Stimulated activated memory B cell treated with anti-CD40 and anti-IgM and Interleukin-4, amounts not matched to agents 10 μg/mL and 1 μg/mL and 100 μg/mL, for 72 hours (primary cell): ENCODE data around the gene CRK.
A peak's percentile ranks its signal among the peaks of the same experiment; 100 is the strongest.

Experiments
- ATAC-seq: fragments of 150-1000 bp; cut with Tn5 transposase; 2 replicates; pipeline ENCODE4 v1.10.0; 2021
- H3K27ac Mint-ChIP-seq: one replicate; pipeline ENCODE4 v1.8.0; 2022; ENCODE audit warnings: mild to moderate bottlenecking, mixed read lengths
- H3K27me3 Mint-ChIP-seq: one replicate; pipeline ENCODE4 v1.8.0; 2022; ENCODE audit warnings: mixed read lengths
- H3K36me3 Mint-ChIP-seq: one replicate; pipeline ENCODE4 v1.8.0; 2022; ENCODE audit warnings: mixed read lengths
- H3K4me1 Mint-ChIP-seq: one replicate; pipeline ENCODE4 v1.8.0; 2022; ENCODE audit warnings: mixed read lengths
- H3K4me3 Mint-ChIP-seq: one replicate; pipeline ENCODE4 v1.8.0; 2022; ENCODE audit warnings: mild to moderate bottlenecking, moderate library complexity, mixed read lengths
- H3K9me3 Mint-ChIP-seq: one replicate; pipeline ENCODE4 v1.8.0; 2022; ENCODE audit warnings: mixed read lengths

Gene CRK

GRCh38 chr17:1490643-1491442, 34.8 kb upstream of the CRK start:
- Mint-ChIP-seq H3K27me3 (no peaks in the 10 kb centered on the region), H3K27ac (peak overlapping the region; percentile 66)

DNA sequence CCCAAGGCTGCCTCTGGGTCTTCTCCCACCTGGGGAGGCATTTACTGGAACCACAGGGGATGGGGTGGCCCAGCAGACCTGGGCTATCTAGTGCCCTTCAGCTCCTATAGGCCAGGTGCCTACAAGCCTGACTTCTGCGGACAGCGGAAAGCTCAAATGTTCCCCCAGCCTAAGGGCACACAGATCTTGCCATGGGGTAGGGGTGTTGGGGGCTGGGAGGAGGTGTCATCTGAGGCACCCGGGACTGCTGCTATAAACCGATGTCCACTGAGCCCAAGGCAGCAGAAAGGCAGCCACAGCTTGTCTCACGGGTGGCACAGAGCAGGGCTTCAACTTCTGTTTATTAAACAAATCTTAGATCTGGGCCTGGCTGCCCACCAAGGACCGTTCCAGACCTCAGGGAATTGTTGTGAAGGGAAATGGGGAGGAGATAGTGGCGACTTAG, 32.8 kb upstream of the CRK start:
- no peak for ATAC-seq
- H3K4me3 Mint-ChIP-seq: no peak overlapping the region
- H3K27ac Mint-ChIP-seq: peak overlapping the region; percentile 93
- H3K27me3 Mint-ChIP-seq: no peaks in the 10 kb centered on the region
- no peaks in the 10 kb centered on the region for H3K36me3 Mint-ChIP-seq
- peaks cover 68% of the 10 kb centered on the region for H3K4me1 Mint-ChIP-seq
- no peaks in the 10 kb centered on the region for H3K9me3 Mint-ChIP-seq

More at GRCh38 chr17:1490643-1491442, 34.8 kb upstream of the CRK start:
- Mint-ChIP-seq H3K4me3 (peak overlapping the region; percentile 93), H3K9me3 (no peaks in the 10 kb centered on the region), H3K36me3 (peaks cover 5% of the 10 kb centered on the region), H3K4me1 (peaks cover 55% of the 10 kb centered on the region)
- ATAC-seq: peak; percentile 80

- Mint-ChIP-seq H3K36me3 (peaks cover 5% of the 10 kb centered on the region), H3K4me1 (peaks cover 66% of the 10 kb centered on the region), H3K4me3 (peak overlapping the region; percentile 80), H3K27ac (peak overlapping the region; percentile 93), H3K27me3 (no peaks in the 10 kb centered on the region), H3K9me3 (no peaks in the 10 kb centered on the region)
- ATAC-seq: peak; percentile 52
These were observed 32.1 kb upstream of the CRK start for GRCh38 chr17:1487939-1488825.

DNA sequence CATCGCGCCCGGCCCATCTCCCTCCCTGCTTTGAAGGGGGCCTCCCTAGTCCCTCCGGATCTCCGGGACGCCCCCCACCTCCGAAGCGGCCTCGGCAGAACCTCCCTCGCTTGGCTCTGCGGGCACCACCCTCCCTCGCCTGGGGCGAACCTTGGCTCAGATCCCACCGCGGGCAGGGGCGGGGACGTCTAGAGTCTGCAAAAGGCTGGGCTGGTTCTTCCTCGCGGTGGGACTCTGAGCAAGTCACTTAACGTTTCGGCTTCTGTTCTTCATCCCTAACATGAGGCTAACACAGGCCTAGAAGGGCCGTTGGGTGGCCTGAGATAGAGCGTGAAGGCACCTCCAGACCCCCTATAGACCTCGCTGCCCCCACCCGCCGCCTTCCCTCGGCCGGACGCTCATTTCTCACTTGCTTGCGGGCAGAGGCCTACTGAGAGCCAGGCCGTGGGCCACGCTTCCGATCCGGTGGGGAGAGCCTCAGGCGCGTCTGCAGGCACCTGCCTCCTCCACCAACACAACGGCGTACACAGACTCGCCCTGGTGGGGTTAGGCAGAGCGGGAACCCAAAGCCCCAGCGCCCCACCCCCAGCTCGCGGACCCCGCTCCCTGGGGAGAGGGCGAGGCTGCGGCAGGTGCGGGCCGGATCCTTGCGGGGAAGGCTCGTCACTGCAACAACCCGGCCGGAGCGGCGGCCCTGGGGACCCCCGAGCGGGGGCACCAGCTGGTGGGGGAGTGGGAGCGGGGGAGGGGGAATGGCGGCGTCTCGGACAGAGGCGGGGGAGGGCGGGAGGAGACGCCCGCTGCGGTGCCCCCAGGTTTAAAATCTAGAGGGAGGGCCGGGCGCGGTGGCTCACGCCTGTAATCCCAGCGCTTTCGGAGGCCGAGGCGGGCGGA, 31.0 kb upstream of the CRK start:
- peak overlapping the region; percentile 80 for H3K4me3 Mint-ChIP-seq
- peaks cover 60% of the 10 kb centered on the region for H3K4me1 Mint-ChIP-seq
- H3K27ac Mint-ChIP-seq: peak overlapping the region; percentile 93
- H3K36me3 Mint-ChIP-seq: peaks cover 14% of the 10 kb centered on the region
- peak; percentile 57 for ATAC-seq
- no peaks in the 10 kb centered on the region for H3K27me3 Mint-ChIP-seq
- H3K9me3 Mint-ChIP-seq: no peaks in the 10 kb centered on the region

DNA sequence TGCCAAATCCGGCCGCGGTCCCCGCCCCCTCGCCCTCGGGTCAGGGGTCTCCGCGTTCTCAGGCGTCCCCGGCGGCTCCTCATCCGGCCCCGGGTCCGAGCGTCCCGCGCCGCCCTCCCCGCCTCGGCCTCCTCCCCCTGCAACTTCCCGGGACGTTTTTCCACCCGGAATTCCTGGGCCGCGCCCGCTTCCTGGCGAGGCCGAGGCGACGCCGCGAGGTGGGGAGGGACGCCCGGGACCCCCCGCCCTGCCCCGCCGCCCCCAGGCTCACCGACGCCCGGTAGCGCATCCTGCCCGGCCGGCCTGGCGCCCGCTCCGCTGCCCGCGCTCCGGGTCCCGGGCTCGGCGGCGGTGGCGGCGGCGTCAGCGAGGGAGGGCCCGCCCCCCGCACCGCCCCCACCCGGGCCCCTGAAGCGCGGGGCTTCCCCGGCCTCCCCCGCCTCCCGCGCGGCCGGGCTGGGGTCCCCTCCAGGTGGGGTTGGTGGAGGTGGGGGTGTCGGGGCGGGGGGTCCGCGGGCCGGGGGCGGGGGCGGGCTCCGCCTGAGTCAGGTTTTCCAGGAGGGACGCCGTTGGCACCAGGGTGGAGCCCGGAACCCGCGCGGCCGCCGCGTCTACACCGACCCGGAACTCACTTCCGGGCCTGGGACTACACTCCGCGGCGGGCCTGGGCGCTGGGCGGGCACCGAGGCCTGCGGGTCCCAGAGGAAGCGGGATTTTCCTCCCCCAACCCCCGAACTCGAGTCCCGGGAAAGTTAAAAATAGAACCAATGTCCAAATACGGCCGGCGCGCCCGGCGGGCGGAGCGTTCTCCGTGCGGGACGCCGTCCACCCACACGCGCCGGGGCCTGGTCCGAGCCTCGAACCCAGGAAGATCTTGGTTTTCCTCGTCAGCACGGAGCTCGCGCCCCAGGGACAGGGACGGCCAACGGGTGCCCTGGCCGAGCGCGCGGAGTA, 29.7 kb upstream of the CRK start:
- Mint-ChIP-seq H3K9me3 (no peaks in the 10 kb centered on the region), H3K36me3 (peaks cover 27% of the 10 kb centered on the region), H3K27me3 (no peaks in the 10 kb centered on the region), H3K4me3 (peak overlapping the region; percentile 85), H3K4me1 (peaks cover 60% of the 10 kb centered on the region), H3K27ac (peak overlapping the region; percentile 93)
- ATAC-seq: peak; percentile 62

- H3K4me1 Mint-ChIP-seq: peaks cover 54% of the 10 kb centered on the region
- H3K4me3 Mint-ChIP-seq: peak overlapping the region; percentile 85
- H3K27me3 Mint-ChIP-seq: no peaks in the 10 kb centered on the region
- no peaks in the 10 kb centered on the region for H3K9me3 Mint-ChIP-seq
- ATAC-seq: peak; percentile 69
- peaks cover 31% of the 10 kb centered on the region for H3K36me3 Mint-ChIP-seq
- H3K27ac Mint-ChIP-seq: peak overlapping the region; percentile 74
These were observed 28.8 kb upstream of the CRK start for GRCh38 chr17:1484676-1485422.

GRCh38 chr17:1484060-1484535, 28.1 kb upstream of the CRK start:
- Mint-ChIP-seq H3K4me1 (peaks cover 50% of the 10 kb centered on the region), H3K9me3 (no peaks in the 10 kb centered on the region), H3K27me3 (no peaks in the 10 kb centered on the region), H3K27ac (peak overlapping the region; percentile 74), H3K4me3 (peak overlapping the region; percentile 85), H3K36me3 (peaks cover 38% of the 10 kb centered on the region)
- ATAC-seq: no peak

GRCh38 chr17:1482680-1483079, 26.6 kb upstream of the CRK start:
- no peak for ATAC-seq
- Mint-ChIP-seq H3K4me1 (peaks cover 48% of the 10 kb centered on the region), H3K9me3 (no peaks in the 10 kb centered on the region), H3K4me3 (no peak overlapping the region), H3K36me3 (peaks cover 53% of the 10 kb centered on the region), H3K27ac (no peak overlapping the region), H3K27me3 (no peaks in the 10 kb centered on the region)

DNA sequence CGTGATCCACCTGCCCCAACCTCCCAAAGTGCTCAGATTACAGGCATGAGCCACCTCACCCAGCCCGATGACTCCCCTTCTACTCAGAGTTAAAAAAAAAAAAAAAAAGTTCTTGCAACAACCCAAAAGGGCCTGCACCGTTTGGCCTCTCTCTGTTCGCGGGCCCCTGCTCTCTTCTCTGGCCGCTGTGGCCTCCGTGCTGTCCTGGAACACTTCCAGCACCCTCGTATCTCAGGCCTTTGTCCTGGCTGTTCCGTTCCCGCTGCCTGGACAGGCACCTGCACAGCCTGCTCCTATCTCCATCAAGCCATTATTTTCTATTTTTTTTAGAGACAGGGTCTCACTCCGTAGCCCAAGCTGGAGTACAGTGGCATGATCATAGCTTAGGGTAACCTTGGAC, 25.7 kb upstream of the CRK start:
- H3K27me3 Mint-ChIP-seq: no peaks in the 10 kb centered on the region
- ATAC-seq: no peak
- peaks cover 39% of the 10 kb centered on the region for H3K4me1 Mint-ChIP-seq
- H3K4me3 Mint-ChIP-seq: no peak overlapping the region
- no peak overlapping the region for H3K27ac Mint-ChIP-seq
- H3K36me3 Mint-ChIP-seq: peaks cover 62% of the 10 kb centered on the region
- H3K9me3 Mint-ChIP-seq: no peaks in the 10 kb centered on the region

DNA sequence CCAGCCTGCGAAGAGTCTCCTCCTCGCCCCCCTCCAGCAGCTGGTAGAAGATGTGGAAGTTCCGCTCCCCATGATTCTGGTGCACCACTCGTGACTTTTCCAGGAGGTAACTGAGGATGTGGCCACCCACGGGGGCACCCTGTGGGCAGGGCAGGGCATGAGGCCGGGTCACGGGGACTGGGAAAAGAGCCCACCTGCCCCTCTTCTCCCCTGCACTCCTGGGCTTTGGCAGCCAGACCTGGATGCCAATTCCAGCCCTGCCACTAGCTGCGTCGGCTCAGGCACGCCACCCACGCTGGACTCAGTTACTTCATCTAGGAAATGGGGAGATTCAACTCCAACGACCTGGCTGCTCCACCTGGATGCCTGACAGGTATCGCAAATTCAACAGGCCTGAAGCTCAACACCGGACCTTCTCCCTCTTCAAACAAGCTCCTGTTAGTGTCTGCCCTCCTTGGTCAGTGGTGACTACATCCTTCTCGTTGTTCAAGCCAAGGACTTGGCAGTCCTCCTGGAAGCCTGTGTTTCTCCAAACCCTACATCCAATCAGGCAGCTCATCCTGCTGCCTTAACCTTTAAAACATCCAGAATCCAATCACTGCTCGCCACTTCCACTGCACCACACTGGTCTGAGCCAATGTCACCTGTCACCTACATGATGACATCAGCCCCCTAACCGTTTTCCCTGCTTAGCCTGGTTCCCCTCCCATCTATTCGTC, 24.9 kb upstream of the CRK start:
- no peak overlapping the region for H3K4me3 Mint-ChIP-seq
- H3K27me3 Mint-ChIP-seq: no peaks in the 10 kb centered on the region
- H3K9me3 Mint-ChIP-seq: no peaks in the 10 kb centered on the region
- H3K4me1 Mint-ChIP-seq: peaks cover 35% of the 10 kb centered on the region
- no peak overlapping the region for H3K27ac Mint-ChIP-seq
- no peak for ATAC-seq
- H3K36me3 Mint-ChIP-seq: peaks cover 64% of the 10 kb centered on the region

DNA sequence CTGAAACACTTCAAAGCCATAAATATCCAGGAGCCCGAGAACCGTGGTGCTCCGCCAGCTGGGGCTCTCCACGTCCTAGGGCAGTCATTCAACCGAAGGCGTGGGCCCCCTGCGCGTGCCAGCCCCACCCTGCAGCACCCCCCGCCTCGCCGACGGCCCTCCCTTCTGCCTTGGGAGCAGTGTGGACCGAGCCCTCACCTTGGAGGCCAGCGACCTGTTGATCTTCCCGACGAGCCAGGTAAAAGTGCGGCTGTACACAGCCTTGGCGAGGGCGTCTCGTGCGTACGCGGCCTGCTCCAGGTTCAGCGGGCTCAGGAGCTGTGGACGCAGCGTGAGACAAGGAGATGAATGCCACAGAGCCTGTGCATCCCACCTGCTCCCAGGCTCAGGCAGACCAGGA, 22.4 kb upstream of the CRK start:
- Mint-ChIP-seq H3K27ac (no peak overlapping the region), H3K4me3 (no peak overlapping the region), H3K4me1 (peaks cover 46% of the 10 kb centered on the region), H3K9me3 (no peaks in the 10 kb centered on the region), H3K27me3 (no peaks in the 10 kb centered on the region), H3K36me3 (peaks cover 83% of the 10 kb centered on the region)
- ATAC-seq: no peak

DNA sequence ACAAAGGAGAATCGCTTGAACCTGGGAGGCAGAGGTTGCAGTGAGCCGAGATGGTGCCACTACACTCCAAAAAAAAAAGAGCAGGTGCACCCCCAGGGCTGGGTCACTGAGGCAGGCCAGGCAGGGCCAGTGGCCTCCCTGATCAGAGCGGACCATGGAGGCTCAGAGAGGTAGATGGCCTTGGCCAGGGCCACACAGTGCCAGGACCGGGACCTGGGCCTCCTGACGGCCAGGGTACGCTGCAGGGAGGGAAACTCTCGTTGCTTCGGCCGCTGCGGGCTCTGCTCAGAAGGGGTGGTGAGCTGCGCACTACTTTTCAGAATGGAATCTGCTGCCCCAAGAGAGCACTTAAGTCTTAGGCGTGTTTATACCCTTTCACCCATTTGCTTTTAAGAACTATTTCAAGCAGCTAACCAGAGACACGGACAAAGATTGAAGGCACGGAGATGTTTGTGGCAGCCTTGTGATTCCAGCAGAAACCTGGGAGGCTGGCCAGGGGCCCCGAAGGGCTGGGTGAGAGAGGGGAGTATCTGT, 19.4 kb upstream of the CRK start:
- Mint-ChIP-seq H3K9me3 (no peaks in the 10 kb centered on the region), H3K27ac (peak overlapping the region; percentile 78), H3K4me1 (peaks cover 48% of the 10 kb centered on the region), H3K27me3 (no peaks in the 10 kb centered on the region), H3K36me3 (peaks cover 75% of the 10 kb centered on the region), H3K4me3 (peak overlapping the region; percentile 12)
- ATAC-seq: no peak
